Panc1 (cell line): Measurements from ENCODE around the gene CAMK1D. TPM values are rescaled to one million over a fixed set of nuclear protein-coding genes. Genes with fewer than 3 reads are reported as not detected.

ENCODE experiments used
- ATAC-seq: fragments of 200-7000 bp; cut with Tn5 transposase; 2 replicates; pipeline ENCODE4 v1.9.1; 2020; ENCODE audit warnings: mild to moderate bottlenecking, moderate library complexity
- BruUV-seq: library from RNA; stranded (reverse); fragments of 400-500 nt; replicated peaks from 2 replicates; lab custom pipeline; 2021; lab: Mats Ljungman, UMichigan
- CTCF ChIA-PET: fragments of 300-600 bp; sonication (Branson Sonifier 250); formaldehyde crosslinking; loops from one replicate; lab custom pipeline; 2022; ENCODE audit warnings: antibody characterized with exemption; lab: Charles Lee
- POLR2A ChIA-PET: fragments of 300-600 bp; sonication (Branson Sonifier 250); formaldehyde crosslinking; loops from one replicate; lab custom pipeline; 2022; ENCODE audit warnings: antibody characterized with exemption; lab: Charles Lee
- DNase-seq: peaks from one replicate; pipeline ENCODE4 v3.0.0-alpha.2; 2010; ENCODE audit warnings: low read depth, low spot score
- H3K27ac ChIP-seq: 2 replicates; pipeline ENCODE4 v1.5.1; 2011; ENCODE audit warnings: mild to moderate bottlenecking, low read length, inconsistent platforms
- H3K27me3 ChIP-seq: fragments of 200-500 bp; sonication (Bioruptor generic); 2 replicates; pipeline ENCODE4 v1.6.0; 2014; ENCODE audit warnings: low read length, inconsistent platforms; ENCODE audit not compliant: control insufficient read depth, insufficient read depth
- H3K36me3 ChIP-seq: fragments of 200-500 bp; sonication (Bioruptor generic); 2 replicates; pipeline ENCODE4 v1.5.1; 2014; ENCODE audit warnings: inconsistent platforms, mild to moderate bottlenecking, low read length, moderate library complexity; ENCODE audit not compliant: control insufficient read depth, insufficient read depth
- H3K4me1 ChIP-seq: 2 replicates; pipeline ENCODE4 v1.5.1; 2011; ENCODE audit warnings: inconsistent platforms, mild to moderate bottlenecking, low read length, moderate library complexity; ENCODE audit not compliant: control insufficient read depth, insufficient read depth
- H3K4me3 ChIP-seq, 2 experiments: 2 replicates each; pipeline ENCODE4 v1.5.1; 2011 to 2012; ENCODE audit warnings: low read depth in 2 of 2, low read length in 2 of 2, mild to moderate bottlenecking in 2 of 2, inconsistent platforms in 1 of 2, moderate library complexity in 1 of 2
- H3K9me3 ChIP-seq: fragments of 200-500 bp; sonication (Bioruptor generic); 2 replicates; pipeline ENCODE4 v1.5.1; 2014; ENCODE audit warnings: low read depth, mild to moderate bottlenecking, inconsistent platforms, low read length, moderate library complexity; ENCODE audit not compliant: control insufficient read depth, insufficient read depth
- POLR2AphosphoS5 ChIP-seq: IDR thresholded peaks from 2 replicates; pipeline ENCODE4 v1.6.1; 2012; ENCODE audit warnings: mild to moderate bottlenecking, low read depth, low read length, moderate library complexity
- SIN3A ChIP-seq: IDR thresholded peaks from 2 replicates; pipeline ENCODE4 v1.6.1; 2012; ENCODE audit warnings: low read depth, mild to moderate bottlenecking, low read length, moderate library complexity, borderline replicate concordance; ENCODE audit not compliant: insufficient read depth
- TCF7L2 ChIP-seq: IDR thresholded peaks from 2 replicates; pipeline ENCODE4 v1.6.1; 2011; ENCODE audit warnings: mild to moderate bottlenecking, low read depth, low read length, inconsistent platforms
- in situ Hi-C: cut with HindIII; loops from 2 replicates; pipeline ENCODE4 v1.10.0; 2016; ENCODE audit warnings: low sequenced_read_pairs, low pct_unique_long_range_greater_than_20kb
- intact Hi-C: fragments of 100-400 bp; cut with micrococcal nuclease; formaldehyde crosslinking; loops from one replicate; pipeline ENCODE4 v1.10.0; 2022; ENCODE audit not compliant: unreplicated experiment
- total RNA-seq: library from RNA; stranded (reverse); gene quantifications from one replicate; pipeline ENCODE4 v1.2.1, GENCODE V29; 2021; ENCODE audit not compliant: unreplicated experiment
- TF ChIP-seq, protein P1 (sequence below): fragments of 450-650 bp; IDR thresholded peaks from 2 replicates; pipeline ENCODE4 v1.5.1; 2017; ENCODE audit warnings: mild to moderate bottlenecking
- TF ChIP-seq, protein P2 (sequence below), 2 experiments: IDR thresholded peaks; 2 replicates each; pipeline ENCODE4 v1.6.1; 2011 to 2012; ENCODE audit warnings: low read depth in 2 of 2, control low read depth in 1 of 2, low read length in 1 of 2, mild to moderate bottlenecking in 1 of 2, moderate library complexity in 1 of 2; ENCODE audit not compliant: insufficient read depth in 1 of 2

CAMK1D gene
- total RNA-seq, 1 experiment from 2014 or later, result 5.7 TPM

GRCh38 chr10:12829831-12830390 lies 480.6 kb downstream of the CAMK1D start:
- TF ChIP-seq SIN3A, result no peak
- in situ Hi-C loops, result no loop called here
- ATAC-seq (no peak), DNase-seq (no peak)
- Histone ChIP-seq H3K4me1 (no peaks in the 10 kb centered on the region), H3K27ac (no peak overlapping the region), H3K36me3 (no peaks in the 10 kb centered on the region), H3K27me3 (no peaks in the 10 kb centered on the region), H3K9me3 (no peaks in the 10 kb centered on the region), H3K4me3 (no peak overlapping the region)
- CTCF ChIA-PET, result no interaction called here
- intact Hi-C loops, result no loop called here
- no TSS peak for BruUV-seq
- POLR2A ChIA-PET, result no interaction called here

- no peak overlapping the region for H3K4me3 ChIP-seq
- CTCF ChIA-PET, result no interaction called here
Measured at GRCh38 chr10:12832096-12832495, 482.7 kb downstream of the CAMK1D start.

GRCh38 chr10:12833451-12833850 lies 484.1 kb downstream of the CAMK1D start:
- Histone ChIP-seq H3K4me1 (no peaks in the 10 kb centered on the region), H3K36me3 (no peaks in the 10 kb centered on the region), H3K9me3 (no peaks in the 10 kb centered on the region), H3K27ac (no peak overlapping the region), H3K4me3 (no peak overlapping the region), H3K27me3 (no peaks in the 10 kb centered on the region)
- intact Hi-C loops (no loop called here), in situ Hi-C loops (no loop called here)
- CTCF ChIA-PET, result no interaction called here
- POLR2A ChIA-PET, result no interaction called here
- TF ChIP-seq TCF7L2 (no peak), POLR2AphosphoS5 (no peak), SIN3A (no peak)
- TF ChIP-seq, protein P1, sequence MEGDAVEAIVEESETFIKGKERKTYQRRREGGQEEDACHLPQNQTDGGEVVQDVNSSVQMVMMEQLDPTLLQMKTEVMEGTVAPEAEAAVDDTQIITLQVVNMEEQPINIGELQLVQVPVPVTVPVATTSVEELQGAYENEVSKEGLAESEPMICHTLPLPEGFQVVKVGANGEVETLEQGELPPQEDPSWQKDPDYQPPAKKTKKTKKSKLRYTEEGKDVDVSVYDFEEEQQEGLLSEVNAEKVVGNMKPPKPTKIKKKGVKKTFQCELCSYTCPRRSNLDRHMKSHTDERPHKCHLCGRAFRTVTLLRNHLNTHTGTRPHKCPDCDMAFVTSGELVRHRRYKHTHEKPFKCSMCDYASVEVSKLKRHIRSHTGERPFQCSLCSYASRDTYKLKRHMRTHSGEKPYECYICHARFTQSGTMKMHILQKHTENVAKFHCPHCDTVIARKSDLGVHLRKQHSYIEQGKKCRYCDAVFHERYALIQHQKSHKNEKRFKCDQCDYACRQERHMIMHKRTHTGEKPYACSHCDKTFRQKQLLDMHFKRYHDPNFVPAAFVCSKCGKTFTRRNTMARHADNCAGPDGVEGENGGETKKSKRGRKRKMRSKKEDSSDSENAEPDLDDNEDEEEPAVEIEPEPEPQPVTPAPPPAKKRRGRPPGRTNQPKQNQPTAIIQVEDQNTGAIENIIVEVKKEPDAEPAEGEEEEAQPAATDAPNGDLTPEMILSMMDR, result no peak
- TF ChIP-seq, protein P2, sequence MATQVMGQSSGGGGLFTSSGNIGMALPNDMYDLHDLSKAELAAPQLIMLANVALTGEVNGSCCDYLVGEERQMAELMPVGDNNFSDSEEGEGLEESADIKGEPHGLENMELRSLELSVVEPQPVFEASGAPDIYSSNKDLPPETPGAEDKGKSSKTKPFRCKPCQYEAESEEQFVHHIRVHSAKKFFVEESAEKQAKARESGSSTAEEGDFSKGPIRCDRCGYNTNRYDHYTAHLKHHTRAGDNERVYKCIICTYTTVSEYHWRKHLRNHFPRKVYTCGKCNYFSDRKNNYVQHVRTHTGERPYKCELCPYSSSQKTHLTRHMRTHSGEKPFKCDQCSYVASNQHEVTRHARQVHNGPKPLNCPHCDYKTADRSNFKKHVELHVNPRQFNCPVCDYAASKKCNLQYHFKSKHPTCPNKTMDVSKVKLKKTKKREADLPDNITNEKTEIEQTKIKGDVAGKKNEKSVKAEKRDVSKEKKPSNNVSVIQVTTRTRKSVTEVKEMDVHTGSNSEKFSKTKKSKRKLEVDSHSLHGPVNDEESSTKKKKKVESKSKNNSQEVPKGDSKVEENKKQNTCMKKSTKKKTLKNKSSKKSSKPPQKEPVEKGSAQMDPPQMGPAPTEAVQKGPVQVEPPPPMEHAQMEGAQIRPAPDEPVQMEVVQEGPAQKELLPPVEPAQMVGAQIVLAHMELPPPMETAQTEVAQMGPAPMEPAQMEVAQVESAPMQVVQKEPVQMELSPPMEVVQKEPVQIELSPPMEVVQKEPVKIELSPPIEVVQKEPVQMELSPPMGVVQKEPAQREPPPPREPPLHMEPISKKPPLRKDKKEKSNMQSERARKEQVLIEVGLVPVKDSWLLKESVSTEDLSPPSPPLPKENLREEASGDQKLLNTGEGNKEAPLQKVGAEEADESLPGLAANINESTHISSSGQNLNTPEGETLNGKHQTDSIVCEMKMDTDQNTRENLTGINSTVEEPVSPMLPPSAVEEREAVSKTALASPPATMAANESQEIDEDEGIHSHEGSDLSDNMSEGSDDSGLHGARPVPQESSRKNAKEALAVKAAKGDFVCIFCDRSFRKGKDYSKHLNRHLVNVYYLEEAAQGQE (IDR thresholded peaks at IDR 0.05; ENCODE audit: insufficient read depth in 1 of 2, low read depth in 2 of 2, low read length in 1 of 2), result no peak
- DNase-seq (no peak), ATAC-seq (no peak)
- no TSS peak for BruUV-seq

More at GRCh38 chr10:12832096-12832495, 482.7 kb downstream of the CAMK1D start:
- no TSS peak for BruUV-seq
- ATAC-seq (no peak), DNase-seq (no peak)
- POLR2A ChIA-PET, result no interaction called here
- TF ChIP-seq, protein P2 (IDR thresholded peaks at IDR 0.05; ENCODE audit: insufficient read depth in 1 of 2, low read depth in 2 of 2, low read length in 1 of 2), result no peak
- TF ChIP-seq TCF7L2, result no peak
- TF ChIP-seq SIN3A, result no peak
- TF ChIP-seq, protein P1, result no peak
- no peak for TF ChIP-seq POLR2AphosphoS5
- no peaks in the 10 kb centered on the region for H3K4me1 ChIP-seq
- no peaks in the 10 kb centered on the region for H3K27me3 ChIP-seq
- intact Hi-C loops (no loop called here), in situ Hi-C loops (no loop called here)
- no peaks in the 10 kb centered on the region for H3K9me3 ChIP-seq
- H3K36me3 ChIP-seq, result no peaks in the 10 kb centered on the region
- no peak overlapping the region for H3K27ac ChIP-seq
